Measurements from ENCODE around the gene ALPL. TPM values are rescaled to one million over a fixed set of nuclear protein-coding genes. Genes with fewer than 3 reads are reported as not detected.

Gene ALPL
- total RNA-seq, 1 experiment from 2014 or later = 0.73 TPM

GRCh38 chr1:21499283-21499950, 9.8 kb upstream of the ALPL start:
- no peak for TF ChIP-seq EZH2 (IDR thresholded peaks at IDR 0.05; ENCODE audit: low read length, unreplicated experiment)
- TF ChIP-seq CTCF (conservative IDR thresholded peaks at IDR 0.05; ENCODE audit: low read depth, low read length) = no peak
- TF ChIP-seq EZH2phosphoT487 (IDR thresholded peaks at IDR 0.05; ENCODE audit: borderline replicate concordance, low read length) = no peak
- no peaks in the 10 kb centered on the region for H3K79me2 ChIP-seq (ENCODE audit: low read length)
- intact Hi-C loops (cut with micrococcal nuclease) = loop anchor here (10.0 kb wide), 1 partner anchor 265 kb away; no protein-coding TSS in a partner anchor
- no peaks in the 10 kb centered on the region for H4K20me1 ChIP-seq (ENCODE audit: low read length)
- H3K4me1 ChIP-seq (ENCODE audit: insufficient read depth, low read length) = no peaks in the 10 kb centered on the region
- H3K27me3 ChIP-seq (ENCODE audit: low read length) = no peaks in the 10 kb centered on the region
- no TSS peak for BruUV-seq (replicated peaks)
- H3K4me3 ChIP-seq (ENCODE audit: low read length) = no peak overlapping the region
- ATAC-seq = no peak
- ChIA-PET CTCF (no interaction called here), POLR2A (ENCODE audit: unreplicated experiment) (no interaction called here)
- H2AFZ ChIP-seq (ENCODE audit: low read length) = no peak overlapping the region
- no peak overlapping the region for H3K4me2 ChIP-seq (ENCODE audit: low read length)
- H3K27ac ChIP-seq (ENCODE audit: low read length) = no peak overlapping the region
- no peaks in the 10 kb centered on the region for H3K9me3 ChIP-seq (ENCODE audit: low read length)
- H3K9me2 ChIP-seq (replicated peaks; ENCODE audit: low read length) = no peaks in the 10 kb centered on the region
- H3F3A ChIP-seq (ENCODE audit: low read length, unreplicated experiment) = no peaks in the 10 kb centered on the region
- no peaks in the 10 kb centered on the region for H3K36me3 ChIP-seq (ENCODE audit: low read depth, low read length)
- H3K9ac ChIP-seq (ENCODE audit: low read length) = no peak overlapping the region
- DNase-seq = no peak

GRCh38 chr1:21503706-21504377, 5.4 kb upstream of the ALPL start:
- ChIA-PET CTCF (interaction anchor here (0.6 kb wide), 1 partner anchor 117 kb away, joined by 5 read pairs; no protein-coding TSS in a partner anchor), POLR2A (ENCODE audit: unreplicated experiment) (no interaction called here)
- TF ChIP-seq EZH2 (IDR thresholded peaks at IDR 0.05; ENCODE audit: low read length, unreplicated experiment) (no peak), EZH2phosphoT487 (IDR thresholded peaks at IDR 0.05; ENCODE audit: borderline replicate concordance, low read length) (no peak)
- no peak overlapping the region for H3K4me3 ChIP-seq (ENCODE audit: low read length)
- no peaks in the 10 kb centered on the region for H3K9me3 ChIP-seq (ENCODE audit: low read length)
- H3K27me3 ChIP-seq (ENCODE audit: low read length) = no peaks in the 10 kb centered on the region
- no peaks in the 10 kb centered on the region for H3K9me2 ChIP-seq (replicated peaks; ENCODE audit: low read length)
- no peaks in the 10 kb centered on the region for H4K20me1 ChIP-seq (ENCODE audit: low read length)
- no peaks in the 10 kb centered on the region for H3K36me3 ChIP-seq (ENCODE audit: low read depth, low read length)
- intact Hi-C loops (cut with micrococcal nuclease) = no loop called here
- H3K4me2 ChIP-seq (ENCODE audit: low read length) = no peak overlapping the region
- H3K79me2 ChIP-seq (ENCODE audit: low read length) = no peaks in the 10 kb centered on the region
- no peak overlapping the region for H3K9ac ChIP-seq (ENCODE audit: low read length)
- no peak for ATAC-seq
- no peak overlapping the region for H2AFZ ChIP-seq (ENCODE audit: low read length)
- no peak overlapping the region for H3K27ac ChIP-seq (ENCODE audit: low read length)
- peaks cover 3% of the 10 kb centered on the region; the same call in 1 of the 2 replicates for H3K4me1 ChIP-seq (ENCODE audit: insufficient read depth, low read length)
- DNase-seq = no peak
- no TSS peak for BruUV-seq (replicated peaks)
- H3F3A ChIP-seq (ENCODE audit: low read length, unreplicated experiment) = no peaks in the 10 kb centered on the region

- Histone ChIP-seq H3K27me3 (ENCODE audit: low read length) (peaks cover 5% of the 10 kb centered on the region; the same call in 1 of the 2 replicates), H3K4me2 (ENCODE audit: low read length) (no peak overlapping the region), H2AFZ (ENCODE audit: low read length) (no peak overlapping the region), H3K9me2 (replicated peaks; ENCODE audit: low read length) (no peaks in the 10 kb centered on the region), H4K20me1 (ENCODE audit: low read length) (no peaks in the 10 kb centered on the region), H3K4me1 (ENCODE audit: insufficient read depth, low read length) (peaks cover 4% of the 10 kb centered on the region; the same call in 1 of the 2 replicates), H3K79me2 (ENCODE audit: low read length) (no peaks in the 10 kb centered on the region), H3F3A (ENCODE audit: low read length, unreplicated experiment) (no peaks in the 10 kb centered on the region), H3K9me3 (ENCODE audit: low read length) (no peaks in the 10 kb centered on the region), H3K36me3 (ENCODE audit: low read depth, low read length) (no peaks in the 10 kb centered on the region), H3K9ac (ENCODE audit: low read length) (no peak overlapping the region), H3K4me3 (ENCODE audit: low read length) (no peak overlapping the region), H3K27ac (ENCODE audit: low read length) (no peak overlapping the region)
- no peak for TF ChIP-seq EZH2phosphoT487 (IDR thresholded peaks at IDR 0.05; ENCODE audit: borderline replicate concordance, low read length)
- no peak for TF ChIP-seq EZH2 (IDR thresholded peaks at IDR 0.05; ENCODE audit: low read length, unreplicated experiment)
- TF ChIP-seq CTCF (conservative IDR thresholded peaks at IDR 0.05; ENCODE audit: low read depth, low read length) = no peak
- no TSS peak for BruUV-seq (replicated peaks)
- intact Hi-C loops (cut with micrococcal nuclease) = loop anchor here (5.0 kb wide), 1 partner anchor 150 kb away; no protein-coding TSS in a partner anchor
- ATAC-seq (no peak), DNase-seq (no peak)
- POLR2A ChIA-PET (ENCODE audit: unreplicated experiment) = no interaction called here
- CTCF ChIA-PET = no interaction called here
Measured at GRCh38 chr1:21506804-21507203, 2.4 kb upstream of the ALPL start.

All from PC-3 (cell line).